Uterus (tissue), 4 donors: ENCODE measurements around the gene S100A2. TPM values are rescaled to one million over a fixed set of nuclear protein-coding genes. Genes with fewer than 3 reads are reported as not detected.
"Not testable (repeated sequence)": the region's sequence is repeated elsewhere in the genome, so short reads cannot be mapped to it uniquely, and the experiment has no call there.

Source experiments
- DNase-seq, 2 donors: peaks; one replicate each; pipeline ENCODE4 v3.0.0-alpha.2; 2019 to 2020
- H3K27ac ChIP-seq, 2 donors: fragments of 200-600 bp; sonication (generic); 1 replicate in 1 of 2; 2 replicates in 1 of 2; pipeline ENCODE4 v1.5.1; 2016 to 2018
- H3K27me3 ChIP-seq, 2 donors: fragments of 200-600 bp; sonication (generic); one replicate each; pipeline ENCODE4 v1.5.1; 2018 to 2019; ENCODE audit warnings: control low read depth in 1 of 2
- H3K36me3 ChIP-seq, 2 donors: fragments of 200-600 bp; sonication (generic); one replicate each; pipeline ENCODE4 v1.5.1; 2019; ENCODE audit warnings: control low read depth in 1 of 2
- H3K4me1 ChIP-seq, 2 donors: fragments of 200-600 bp; sonication (generic); one replicate each; pipeline ENCODE4 v1.5.1; 2018 to 2019; ENCODE audit warnings: control low read depth in 1 of 2
- H3K4me3 ChIP-seq, 2 donors: fragments of 200-600 bp; sonication (generic); 1 replicate in 1 of 2; 2 replicates in 1 of 2; pipeline ENCODE4 v1.5.1; 2018 to 2019; ENCODE audit warnings: mild to moderate bottlenecking in 1 of 2
- H3K9me3 ChIP-seq, 2 donors: fragments of 200-600 bp; sonication (generic); one replicate each; pipeline ENCODE4 v1.5.1; 2019; ENCODE audit warnings: control low read depth in 1 of 2
- CTCF ChIP-seq, 4 experiments: fragments of 200-600 bp in 2 of 4; fragments of 450-650 bp in 2 of 4; sonication (generic) in 2 of 4; IDR thresholded peaks; one replicate each; pipeline ENCODE4 v1.5.1; 2016 to 2019; ENCODE audit warnings: antibody characterized with exemption in 4 of 4, mild to moderate bottlenecking in 2 of 4, moderate library complexity in 1 of 4
- POLR2A ChIP-seq, 2 donors: fragments of 450-650 bp; IDR thresholded peaks; one replicate each; pipeline ENCODE4 v1.6.1; 2016; ENCODE audit warnings: antibody characterized with exemption in 2 of 2, mild to moderate bottlenecking in 1 of 2, moderate library complexity in 1 of 2
- intact Hi-C: fragments of 100-400 bp; cut with DNase I; formaldehyde crosslinking; loops from one replicate; pipeline ENCODE4 v1.15.1; 2023; ENCODE audit warnings: low total_unique reads
- total RNA-seq, 4 donors: library from RNA; depleted of rRNA in 3 of 4; stranded (reverse); fragments of >200 nt in 3 of 4; gene quantifications; one replicate each; pipeline versions ENCODE4 v1.1.0 to v1.2.4, GENCODE V29; 2014 to 2023
- donor health status: DM: yes; HTN: yes; CAD: no.

S100A2 gene
- total RNA-seq, 4 donors from 2014 or later: 2.1 to 2.7 TPM; not detected in 2

DNA sequence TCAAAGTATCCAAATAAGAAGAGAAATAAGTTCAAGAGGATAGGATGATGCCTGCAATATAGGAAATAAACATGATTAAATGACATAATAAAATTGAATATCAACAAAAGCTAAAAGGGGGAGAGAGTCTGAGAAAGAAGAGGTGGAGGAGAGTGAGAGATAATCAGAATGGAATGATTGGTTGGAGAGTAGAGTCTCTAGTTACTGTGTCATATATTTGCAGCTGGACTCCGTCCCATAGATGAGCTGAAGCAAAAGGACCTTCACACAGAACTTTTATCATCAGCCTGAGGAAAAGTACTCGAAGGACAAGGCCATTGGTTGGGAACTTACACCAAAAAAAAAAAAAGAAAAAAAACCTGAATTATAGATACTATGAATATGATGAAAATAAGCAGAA, 22.8 kb upstream of the S100A2 start:
- Histone ChIP-seq H3K27me3 (no peaks in the 10 kb centered on the region), H3K27ac (no peak overlapping the region), H3K9me3 (no peaks in the 10 kb centered on the region), H3K36me3 (no peaks in the 10 kb centered on the region), H3K4me1 (no peaks in the 10 kb centered on the region), H3K4me3 (no peak overlapping the region)
- no peak for DNase-seq
- no peak for TF ChIP-seq POLR2A (IDR thresholded peaks at IDR 0.05)
- TF ChIP-seq CTCF (IDR thresholded peaks at IDR 0.05): no peak
- intact Hi-C loops: no loop called here

- H3K27ac ChIP-seq, H3K4me1 ChIP-seq, H3K36me3 ChIP-seq, intact Hi-C loops, H3K27me3 ChIP-seq, H3K4me3 ChIP-seq, H3K9me3 ChIP-seq, DNase-seq: not testable (repeated sequence)
These were observed 22.4 kb upstream of the S100A2 start for GRCh38 chr1:153588033-153588432.

- H3K27ac ChIP-seq: no peak overlapping the region
- no peak for TF ChIP-seq POLR2A (IDR thresholded peaks at IDR 0.05)
- TF ChIP-seq CTCF (IDR thresholded peaks at IDR 0.05): no peak
- H3K4me1 ChIP-seq: no peaks in the 10 kb centered on the region
- no peaks in the 10 kb centered on the region for H3K36me3 ChIP-seq
- no peaks in the 10 kb centered on the region for H3K27me3 ChIP-seq
- DNase-seq: no peak
- no peak overlapping the region for H3K4me3 ChIP-seq
- intact Hi-C loops: no loop called here
- no peaks in the 10 kb centered on the region for H3K9me3 ChIP-seq
These were observed 21.7 kb upstream of the S100A2 start for GRCh38 chr1:153587314-153587713.

GRCh38 chr1:153586347-153586746, 20.7 kb upstream of the S100A2 start:
- Histone ChIP-seq H3K9me3 (no peaks in the 10 kb centered on the region), H3K4me3 (no peak overlapping the region), H3K36me3 (no peaks in the 10 kb centered on the region), H3K27ac (no peak overlapping the region), H3K27me3 (no peaks in the 10 kb centered on the region), H3K4me1 (no peaks in the 10 kb centered on the region)
- DNase-seq: no peak
- no peak for TF ChIP-seq CTCF (IDR thresholded peaks at IDR 0.05)
- no peak for TF ChIP-seq POLR2A (IDR thresholded peaks at IDR 0.05)
- intact Hi-C loops: no loop called here

DNA sequence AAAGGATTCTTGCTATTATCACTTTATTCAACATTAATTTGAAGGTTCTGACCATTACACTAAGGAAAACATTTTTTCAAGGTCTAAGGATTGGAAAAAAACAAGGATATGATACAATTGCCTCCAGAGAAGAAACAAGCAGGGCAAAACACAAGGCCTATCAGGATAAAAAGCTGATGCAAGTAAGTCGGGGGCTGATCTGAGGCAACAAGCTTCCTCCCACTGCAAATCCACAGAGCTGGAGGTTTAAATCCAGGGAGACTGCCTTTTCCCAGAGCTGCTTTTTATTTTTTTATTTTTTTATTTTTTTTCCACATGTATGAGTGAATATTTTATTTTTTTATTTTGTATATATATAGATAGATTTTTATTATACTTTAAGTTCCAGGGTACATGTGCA, 19.4 kb upstream of the S100A2 start:
- no peaks in the 10 kb centered on the region for H3K36me3 ChIP-seq
- H3K4me1 ChIP-seq: no peaks in the 10 kb centered on the region
- H3K9me3 ChIP-seq: no peaks in the 10 kb centered on the region
- H3K27ac ChIP-seq: no peak overlapping the region
- TF ChIP-seq CTCF (IDR thresholded peaks at IDR 0.05): no peak
- no peak for TF ChIP-seq POLR2A (IDR thresholded peaks at IDR 0.05)
- H3K4me3 ChIP-seq: no peak overlapping the region
- intact Hi-C loops: no loop called here
- H3K27me3 ChIP-seq: no peaks in the 10 kb centered on the region
- no peak for DNase-seq

DNA sequence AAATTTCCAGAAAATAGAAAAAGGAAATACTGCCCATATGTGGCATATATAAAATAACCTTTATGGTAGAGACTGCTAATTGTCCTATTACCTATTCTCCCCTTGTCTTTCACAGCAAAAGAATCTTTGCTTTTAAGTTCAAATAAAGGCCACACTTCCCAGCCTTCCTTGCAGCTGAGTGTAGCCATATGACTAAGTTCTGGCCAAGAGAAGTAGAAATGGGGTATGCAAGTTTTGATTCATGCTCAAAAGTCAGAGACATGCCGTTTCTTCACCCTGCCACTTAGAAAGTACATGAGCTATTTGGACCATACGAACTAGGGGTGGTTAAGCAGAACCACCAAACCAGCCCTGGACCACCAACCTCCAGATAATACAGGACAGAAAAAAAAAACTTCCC, 18.3 kb upstream of the S100A2 start:
- TF ChIP-seq POLR2A (IDR thresholded peaks at IDR 0.05) (no peak), CTCF (IDR thresholded peaks at IDR 0.05) (no peak)
- no peak for DNase-seq
- Histone ChIP-seq H3K9me3 (no peaks in the 10 kb centered on the region), H3K4me3 (no peak overlapping the region), H3K36me3 (no peaks in the 10 kb centered on the region), H3K27ac (no peak overlapping the region), H3K4me1 (no peaks in the 10 kb centered on the region), H3K27me3 (no peaks in the 10 kb centered on the region)
- intact Hi-C loops: no loop called here

GRCh38 chr1:153583514-153583913, 17.9 kb upstream of the S100A2 start:
- intact Hi-C loops, H3K9me3 ChIP-seq, H3K27me3 ChIP-seq, H3K27ac ChIP-seq, H3K36me3 ChIP-seq, H3K4me3 ChIP-seq, H3K4me1 ChIP-seq, DNase-seq: not testable (repeated sequence)

- H3K27ac ChIP-seq, DNase-seq, H3K4me3 ChIP-seq, H3K27me3 ChIP-seq, H3K4me1 ChIP-seq, H3K9me3 ChIP-seq, intact Hi-C loops, H3K36me3 ChIP-seq: not testable (repeated sequence)
These were observed 17.2 kb upstream of the S100A2 start for GRCh38 chr1:153582836-153583235.
